Loucy (cell line): ENCODE measurements around the gene AXDND1.

Experiments used
- H2AFZ ChIP-seq: fragments of 200-600 bp; sonication (generic); 2 replicates; pipeline ENCODE4 v1.6.0; 2016; ENCODE audit warnings: antibody characterized with exemption, mild to moderate bottlenecking, low read length, moderate library complexity
- H3F3A ChIP-seq: fragments of 200-600 bp; 2 replicates; pipeline ENCODE4 v1.6.0; 2016; ENCODE audit warnings: antibody characterized with exemption, low read depth, mild to moderate bottlenecking
- H3K27me3 ChIP-seq: fragments of 200-600 bp; sonication (generic); 2 replicates; pipeline ENCODE4 v1.6.1; 2014; ENCODE audit warnings: low read length, mild to moderate bottlenecking; ENCODE audit not compliant: insufficient read depth, poor library complexity, severe bottlenecking
- H3K36me3 ChIP-seq: fragments of 200-600 bp; sonication (generic); 2 replicates; pipeline ENCODE4 v1.6.1; 2016; ENCODE audit warnings: low read length; ENCODE audit not compliant: insufficient read depth
- H3K4me1 ChIP-seq: fragments of 200-600 bp; sonication (generic); 2 replicates; pipeline ENCODE4 v1.5.1; 2014; ENCODE audit warnings: low read length, mild to moderate bottlenecking; ENCODE audit not compliant: insufficient read depth, poor library complexity, severe bottlenecking
- H3K4me2 ChIP-seq: fragments of 200-600 bp; sonication (generic); 2 replicates; pipeline ENCODE4 v1.6.0; 2014; ENCODE audit warnings: antibody characterized with exemption, low read length, low read depth, mild to moderate bottlenecking; ENCODE audit not compliant: poor library complexity, severe bottlenecking
- H3K4me3 ChIP-seq: fragments of 200-600 bp; sonication (generic); 2 replicates; pipeline ENCODE4 v1.5.1; 2014; ENCODE audit warnings: low read length, mild to moderate bottlenecking, mixed read lengths; ENCODE audit not compliant: poor library complexity, severe bottlenecking
- H3K79me2 ChIP-seq: fragments of 200-600 bp; sonication (generic); 2 replicates; pipeline ENCODE4 v1.6.1; 2014; ENCODE audit warnings: low read length; ENCODE audit not compliant: insufficient read depth
- H3K9ac ChIP-seq: fragments of 200-600 bp; sonication (generic); 2 replicates; pipeline ENCODE4 v1.6.0; 2014; ENCODE audit warnings: mild to moderate bottlenecking, low read depth, low read length, moderate library complexity; ENCODE audit not compliant: poor library complexity, severe bottlenecking
- H3K9me2 ChIP-seq: fragments of 200-600 bp; sonication (generic); replicated peaks from 2 replicates; pipeline ENCODE4 v1.6.1; 2016; ENCODE audit warnings: low read depth, low read length, mixed read lengths
- H3K9me3 ChIP-seq: fragments of 200-600 bp; sonication (generic); 2 replicates; pipeline ENCODE4 v1.6.1; 2014; ENCODE audit warnings: mild to moderate bottlenecking, antibody characterized with exemption, low read length, low read depth; ENCODE audit not compliant: insufficient read depth
- H4K20me1 ChIP-seq: fragments of 200-600 bp; sonication (generic); 2 replicates; pipeline ENCODE4 v1.6.0; 2014; ENCODE audit warnings: antibody characterized with exemption, low read length, mild to moderate bottlenecking; ENCODE audit not compliant: insufficient read depth, poor library complexity, severe bottlenecking
- EZH2phosphoT487 ChIP-seq: fragments of 200-600 bp; IDR thresholded peaks from 2 replicates; pipeline ENCODE4 v1.6.1; 2018; ENCODE audit warnings: antibody characterized with exemption, mild to moderate bottlenecking, moderate library complexity, borderline replicate concordance
- TF ChIP-seq, protein P1 (sequence below): fragments of 200-600 bp; sonication (generic); conservative IDR thresholded peaks from 2 replicates; pipeline ENCODE4 v1.5.1; 2014; ENCODE audit warnings: mild to moderate bottlenecking, antibody characterized with exemption, low read length

The AXDND1 gene

DNA sequence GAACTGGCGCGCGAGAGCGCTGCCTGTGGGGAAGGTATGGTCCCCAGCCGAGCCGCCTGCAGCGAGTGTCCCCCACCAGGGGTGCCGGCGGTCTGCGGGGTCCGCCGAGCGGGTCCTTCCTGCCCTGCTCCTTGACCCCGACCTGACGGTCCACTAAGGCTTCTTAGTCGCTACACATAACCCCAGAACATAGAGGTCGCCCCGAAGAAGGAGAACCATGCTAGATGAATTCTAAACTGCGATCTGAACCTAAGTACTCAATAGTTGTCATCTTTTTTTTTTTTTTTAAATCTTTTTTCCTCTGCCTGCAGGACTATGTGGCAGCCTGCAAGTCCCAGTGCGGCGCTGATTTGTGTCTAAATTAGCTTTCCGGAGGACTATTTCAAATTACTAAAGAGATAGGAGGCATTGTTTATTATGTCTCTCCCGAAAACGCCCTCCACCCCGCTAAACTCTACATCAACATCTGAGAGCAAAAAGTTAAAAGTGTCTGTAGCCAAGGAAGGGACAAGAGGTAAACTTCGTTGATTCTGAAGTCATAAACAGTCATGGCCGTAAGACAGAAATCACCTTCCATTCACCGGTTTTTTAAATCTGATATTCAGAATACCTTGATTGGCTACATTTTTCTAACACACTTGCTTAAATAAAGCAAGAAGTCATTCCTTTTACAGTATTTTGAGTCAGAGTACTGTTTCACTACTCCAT lies 476 bp downstream of the AXDND1 start:
- Histone ChIP-seq H3K9ac (peak overlapping the region; percentile 64), H3K36me3 (no peaks in the 10 kb centered on the region), H3K4me2 (peak overlapping the region; percentile 79), H2AFZ (peak overlapping the region; percentile 96), H3K9me2 (no peaks in the 10 kb centered on the region), H3K27me3 (no peaks in the 10 kb centered on the region), H3K9me3 (no peaks in the 10 kb centered on the region), H4K20me1 (no peaks in the 10 kb centered on the region), H3K4me3 (peak overlapping the region; percentile 80), H3F3A (no peaks in the 10 kb centered on the region), H3K79me2 (no peaks in the 10 kb centered on the region), H3K4me1 (peaks cover 8% of the 10 kb centered on the region)
- no peak for TF ChIP-seq EZH2phosphoT487
- TF ChIP-seq, protein P1, sequence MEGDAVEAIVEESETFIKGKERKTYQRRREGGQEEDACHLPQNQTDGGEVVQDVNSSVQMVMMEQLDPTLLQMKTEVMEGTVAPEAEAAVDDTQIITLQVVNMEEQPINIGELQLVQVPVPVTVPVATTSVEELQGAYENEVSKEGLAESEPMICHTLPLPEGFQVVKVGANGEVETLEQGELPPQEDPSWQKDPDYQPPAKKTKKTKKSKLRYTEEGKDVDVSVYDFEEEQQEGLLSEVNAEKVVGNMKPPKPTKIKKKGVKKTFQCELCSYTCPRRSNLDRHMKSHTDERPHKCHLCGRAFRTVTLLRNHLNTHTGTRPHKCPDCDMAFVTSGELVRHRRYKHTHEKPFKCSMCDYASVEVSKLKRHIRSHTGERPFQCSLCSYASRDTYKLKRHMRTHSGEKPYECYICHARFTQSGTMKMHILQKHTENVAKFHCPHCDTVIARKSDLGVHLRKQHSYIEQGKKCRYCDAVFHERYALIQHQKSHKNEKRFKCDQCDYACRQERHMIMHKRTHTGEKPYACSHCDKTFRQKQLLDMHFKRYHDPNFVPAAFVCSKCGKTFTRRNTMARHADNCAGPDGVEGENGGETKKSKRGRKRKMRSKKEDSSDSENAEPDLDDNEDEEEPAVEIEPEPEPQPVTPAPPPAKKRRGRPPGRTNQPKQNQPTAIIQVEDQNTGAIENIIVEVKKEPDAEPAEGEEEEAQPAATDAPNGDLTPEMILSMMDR: no peak

DNA sequence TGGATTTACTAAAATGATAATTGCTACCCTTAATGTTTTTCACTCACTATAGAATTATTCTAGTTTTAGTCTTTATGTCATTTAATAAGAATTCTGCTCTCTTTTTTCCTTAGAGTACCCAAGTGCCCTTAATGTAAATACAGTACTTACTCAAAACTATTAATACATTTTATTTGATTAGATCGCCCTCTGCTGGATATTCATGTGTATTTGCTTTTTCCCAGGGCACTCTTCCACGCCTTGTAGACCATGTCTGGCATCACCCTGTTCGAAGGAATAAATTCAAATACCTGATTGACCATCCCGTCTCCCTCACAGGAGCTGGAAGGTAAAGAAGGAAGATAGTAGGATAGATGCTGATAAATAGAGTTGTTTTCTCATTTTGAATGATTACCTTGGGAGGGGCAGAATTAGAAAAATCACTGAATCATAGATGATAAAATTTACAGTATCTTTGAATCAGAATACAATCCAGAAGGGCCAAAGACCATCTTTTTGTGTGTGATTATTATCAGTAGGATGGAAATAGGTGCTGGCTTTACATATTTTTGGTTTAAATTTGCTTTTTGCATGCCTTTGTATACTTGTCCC lies 4.1 kb downstream of the AXDND1 start:
- Histone ChIP-seq H3K79me2 (no peaks in the 10 kb centered on the region), H3K27me3 (no peaks in the 10 kb centered on the region), H3K9ac (no peak overlapping the region), H3K4me1 (peaks cover 8% of the 10 kb centered on the region), H3F3A (no peaks in the 10 kb centered on the region), H3K4me2 (no peak overlapping the region), H3K4me3 (no peak overlapping the region), H4K20me1 (no peaks in the 10 kb centered on the region), H3K9me3 (no peaks in the 10 kb centered on the region), H3K9me2 (no peaks in the 10 kb centered on the region), H2AFZ (no peak overlapping the region), H3K36me3 (no peaks in the 10 kb centered on the region)
- TF ChIP-seq, protein P1: peak; percentile 79
- TF ChIP-seq EZH2phosphoT487: no peak

DNA sequence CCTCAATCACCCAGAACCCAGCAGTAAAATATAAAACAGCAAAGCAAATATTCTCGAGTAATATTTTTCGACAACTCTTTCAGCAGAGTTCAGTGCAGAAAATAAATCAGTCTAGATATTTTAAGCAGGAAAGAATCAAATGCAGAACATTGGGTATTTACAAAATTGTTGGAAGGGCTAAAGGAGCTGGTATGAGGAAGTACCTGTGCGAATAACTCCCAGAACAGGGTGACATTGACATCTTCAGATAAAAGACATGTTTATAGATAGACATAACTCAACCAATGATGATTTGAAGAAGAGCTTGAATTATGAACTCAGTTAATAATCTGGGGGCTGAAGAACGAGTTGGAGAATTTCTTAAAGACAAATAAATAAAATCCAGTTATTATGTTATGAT lies 6.4 kb downstream of the AXDND1 start:
- no peak for TF ChIP-seq EZH2phosphoT487
- TF ChIP-seq, protein P1: no peak
- no peak overlapping the region for H2AFZ ChIP-seq
- H3F3A ChIP-seq: no peaks in the 10 kb centered on the region
- H3K36me3 ChIP-seq: no peaks in the 10 kb centered on the region
- H3K9ac ChIP-seq: no peak overlapping the region
- H3K4me3 ChIP-seq: no peak overlapping the region
- H4K20me1 ChIP-seq: no peaks in the 10 kb centered on the region
- H3K4me2 ChIP-seq: no peak overlapping the region
- no peaks in the 10 kb centered on the region for H3K9me3 ChIP-seq
- H3K4me1 ChIP-seq: no peaks in the 10 kb centered on the region
- H3K27me3 ChIP-seq: no peaks in the 10 kb centered on the region
- H3K9me2 ChIP-seq: no peaks in the 10 kb centered on the region
- no peaks in the 10 kb centered on the region for H3K79me2 ChIP-seq
